Astrocyte (in vitro differentiated cells and primary cell): Measurements from ENCODE around the gene FNDC3B.

ENCODE experiments used
- CTCF ChIP-seq: IDR thresholded peaks from 2 replicates; pipeline ENCODE4 v1.5.1; 2011; ENCODE audit warnings: low read depth, mild to moderate bottlenecking, inconsistent platforms, low read length, moderate library complexity; ENCODE audit not compliant: insufficient read depth
- EZH2 ChIP-seq: IDR thresholded peaks from 2 replicates; pipeline ENCODE4 v1.6.1; 2012; ENCODE audit warnings: mild to moderate bottlenecking, low read length, inconsistent platforms; ENCODE audit not compliant: insufficient read depth

GRCh38 chr3:172119266-172119969, 80.0 kb downstream of the FNDC3B start:
- TF ChIP-seq CTCF, result no peak
- no peak for TF ChIP-seq EZH2
